Breast epithelium (tissue), 3 donors: Measurements from ENCODE around the gene CNTNAP2.

Experiments
- POLR2AphosphoS5 ChIP-seq, 3 donors: sonication (generic); formaldehyde crosslinking; IDR thresholded peaks; one replicate each; pipeline ENCODE4 v1.6.1; 2017; ENCODE audit warnings: antibody characterized with exemption in 3 of 3
- TF ChIP-seq, protein P1 (sequence below), 3 donors: fragments of 450-650 bp; IDR thresholded peaks; one replicate each; pipeline ENCODE4 v1.5.1; 2016 to 2017; ENCODE audit warnings: antibody characterized with exemption in 3 of 3, mild to moderate bottlenecking in 3 of 3, moderate library complexity in 3 of 3

DNA sequence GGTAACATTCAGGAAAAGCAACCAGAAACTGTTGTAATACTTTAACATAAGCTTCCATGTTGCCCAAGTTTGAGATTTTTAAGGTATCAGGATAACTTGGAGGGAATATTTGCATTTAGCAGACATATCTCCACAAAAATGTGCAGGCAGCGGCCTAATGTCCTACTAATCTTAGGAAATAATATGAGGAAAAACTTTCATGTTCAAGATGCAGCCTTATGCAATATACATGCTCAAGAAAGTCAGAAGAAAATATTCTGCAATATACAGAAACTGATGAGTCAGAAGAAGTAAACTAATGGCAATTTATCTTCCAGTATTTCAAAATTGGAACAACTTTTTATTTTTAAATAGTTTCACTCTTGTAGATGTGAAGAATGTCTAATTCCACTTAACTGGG lies 2010.8 kb downstream of the CNTNAP2 start:
- no peak for TF ChIP-seq POLR2AphosphoS5 (IDR thresholded peaks at IDR 0.05)
- TF ChIP-seq, protein P1, sequence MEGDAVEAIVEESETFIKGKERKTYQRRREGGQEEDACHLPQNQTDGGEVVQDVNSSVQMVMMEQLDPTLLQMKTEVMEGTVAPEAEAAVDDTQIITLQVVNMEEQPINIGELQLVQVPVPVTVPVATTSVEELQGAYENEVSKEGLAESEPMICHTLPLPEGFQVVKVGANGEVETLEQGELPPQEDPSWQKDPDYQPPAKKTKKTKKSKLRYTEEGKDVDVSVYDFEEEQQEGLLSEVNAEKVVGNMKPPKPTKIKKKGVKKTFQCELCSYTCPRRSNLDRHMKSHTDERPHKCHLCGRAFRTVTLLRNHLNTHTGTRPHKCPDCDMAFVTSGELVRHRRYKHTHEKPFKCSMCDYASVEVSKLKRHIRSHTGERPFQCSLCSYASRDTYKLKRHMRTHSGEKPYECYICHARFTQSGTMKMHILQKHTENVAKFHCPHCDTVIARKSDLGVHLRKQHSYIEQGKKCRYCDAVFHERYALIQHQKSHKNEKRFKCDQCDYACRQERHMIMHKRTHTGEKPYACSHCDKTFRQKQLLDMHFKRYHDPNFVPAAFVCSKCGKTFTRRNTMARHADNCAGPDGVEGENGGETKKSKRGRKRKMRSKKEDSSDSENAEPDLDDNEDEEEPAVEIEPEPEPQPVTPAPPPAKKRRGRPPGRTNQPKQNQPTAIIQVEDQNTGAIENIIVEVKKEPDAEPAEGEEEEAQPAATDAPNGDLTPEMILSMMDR (IDR thresholded peaks at IDR 0.05) = no peak
